Myocyte (in vitro differentiated cells): Measurements from ENCODE around the gene ATG10. TPM values are rescaled to one million over a fixed set of nuclear protein-coding genes. Genes with fewer than 3 reads are reported as not detected.
"Not testable (repeated sequence)": the region's sequence is repeated elsewhere in the genome, so short reads cannot be mapped to it uniquely, and the experiment has no call there.

Source experiments
- DNase-seq: peaks from one replicate; pipeline ENCODE4 v3.0.0-alpha.2; 2012; ENCODE audit warnings: low read depth
- total RNA-seq: library from RNA; depleted of rRNA; stranded (reverse); fragments of >200 nt; gene quantifications from 2 replicates; pipeline ENCODE4 v1.2.3, GENCODE V29; 2014

Gene ATG10
- total RNA-seq, 1 donor from 2014 or later: 10.7 TPM

DNA sequence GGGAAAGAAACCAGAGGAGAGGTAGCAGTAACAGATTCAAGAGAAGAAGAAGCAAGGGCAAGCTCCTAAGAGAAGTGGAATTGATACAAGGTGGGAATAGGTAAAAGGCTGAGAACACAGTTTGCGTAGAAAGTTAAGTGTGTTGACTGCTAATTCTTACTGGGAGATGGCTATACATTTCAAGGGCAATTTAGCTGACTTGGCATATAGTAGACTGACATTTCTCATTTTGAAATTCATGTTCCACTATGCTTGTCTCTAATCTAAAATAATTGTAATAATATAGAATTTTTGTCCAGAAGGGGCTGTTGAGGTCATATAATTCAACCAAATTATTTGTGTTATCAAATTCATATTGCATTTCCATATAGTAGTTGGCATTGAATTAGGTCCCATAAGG is 144.0 kb downstream of the ATG10 start:
- DNase-seq: no peak

DNA sequence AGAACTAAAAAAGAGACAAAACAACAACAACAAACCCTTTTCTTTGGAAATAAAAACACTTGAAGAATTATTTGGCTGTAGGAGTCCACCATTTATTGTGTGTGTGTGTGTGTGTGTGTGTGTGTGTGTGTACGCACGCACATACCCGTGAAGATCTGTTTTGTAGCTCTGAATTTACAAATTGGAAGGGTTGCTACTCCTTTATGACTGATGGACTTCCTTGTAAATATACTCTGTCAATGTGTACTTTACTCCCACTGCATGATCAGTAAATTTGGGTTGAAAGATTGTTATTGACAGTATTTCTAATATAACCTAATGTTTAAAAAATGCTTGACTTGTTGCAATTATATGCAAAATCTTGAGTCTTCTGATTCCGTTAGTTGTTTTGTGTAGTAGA is 148.1 kb downstream of the ATG10 start:
- DNase-seq: no peak

DNA sequence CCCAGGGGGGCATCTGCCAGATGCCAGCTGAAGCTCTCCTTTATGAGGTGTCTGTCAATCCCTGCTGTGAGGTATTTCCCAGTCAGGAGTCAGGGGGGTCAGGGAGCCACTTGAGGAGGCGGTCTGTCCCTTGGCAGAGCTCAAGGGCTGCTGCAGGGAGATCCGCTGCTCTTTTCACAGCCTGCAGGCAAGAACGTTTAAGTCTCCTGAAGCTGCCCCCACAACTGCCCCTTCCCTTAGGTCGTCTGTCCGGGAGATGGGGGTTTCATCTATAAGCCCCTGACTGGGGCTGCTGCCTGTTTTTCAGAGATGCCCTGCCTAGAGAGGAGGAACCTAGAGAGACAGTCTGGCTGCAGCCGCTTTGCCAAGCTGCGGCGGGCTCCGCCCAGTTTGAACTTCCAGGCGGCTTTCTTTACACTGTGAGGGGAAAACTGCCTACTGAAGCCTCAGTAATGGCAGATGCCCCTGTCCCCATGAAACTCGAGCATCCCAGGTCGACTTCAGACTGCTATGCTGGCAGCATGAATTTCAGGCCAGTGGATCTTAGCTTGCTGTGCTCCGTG is 158.0 kb downstream of the ATG10 start:
- no peak for DNase-seq

DNA sequence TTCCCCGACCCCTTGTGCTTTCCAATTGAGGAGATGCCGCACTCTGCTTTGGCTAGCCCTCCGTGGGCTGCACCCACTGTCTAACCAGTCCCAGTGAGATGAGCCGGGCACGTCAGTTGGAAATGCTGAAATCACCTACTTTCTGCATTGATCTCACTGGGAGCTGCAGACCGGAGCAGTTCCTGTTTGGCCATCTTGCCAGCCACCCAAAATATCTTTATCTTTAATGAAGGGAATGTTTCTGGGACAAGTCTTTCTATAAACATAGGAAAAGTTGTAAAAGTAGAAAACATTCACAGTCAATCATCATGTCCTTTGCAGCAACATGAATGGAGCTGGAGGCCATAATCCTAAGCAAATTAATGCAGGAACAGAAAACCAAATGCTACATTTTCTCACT is 158.8 kb downstream of the ATG10 start:
- DNase-seq: no peak

DNA sequence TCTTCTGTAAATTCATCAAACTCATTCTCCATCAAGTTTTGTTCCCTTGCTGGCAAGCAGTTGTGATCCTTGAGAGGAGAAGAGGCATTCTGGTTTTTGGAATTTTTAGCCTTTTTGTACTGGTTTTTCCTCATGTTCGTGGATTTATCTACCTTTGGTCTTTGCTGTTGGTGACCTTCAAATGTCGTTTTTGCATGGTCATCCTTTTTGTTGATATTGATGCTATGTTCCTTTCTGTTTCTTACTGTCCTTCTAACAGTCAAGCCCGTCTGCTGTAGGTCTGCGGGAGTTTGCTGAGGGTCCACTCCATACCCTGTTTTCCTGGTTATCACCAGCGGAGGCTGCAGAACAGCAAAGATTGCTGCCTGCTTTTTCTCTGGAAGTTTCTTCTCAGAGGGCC is 165.4 kb downstream of the ATG10 start:
- DNase-seq: no peak

DNA sequence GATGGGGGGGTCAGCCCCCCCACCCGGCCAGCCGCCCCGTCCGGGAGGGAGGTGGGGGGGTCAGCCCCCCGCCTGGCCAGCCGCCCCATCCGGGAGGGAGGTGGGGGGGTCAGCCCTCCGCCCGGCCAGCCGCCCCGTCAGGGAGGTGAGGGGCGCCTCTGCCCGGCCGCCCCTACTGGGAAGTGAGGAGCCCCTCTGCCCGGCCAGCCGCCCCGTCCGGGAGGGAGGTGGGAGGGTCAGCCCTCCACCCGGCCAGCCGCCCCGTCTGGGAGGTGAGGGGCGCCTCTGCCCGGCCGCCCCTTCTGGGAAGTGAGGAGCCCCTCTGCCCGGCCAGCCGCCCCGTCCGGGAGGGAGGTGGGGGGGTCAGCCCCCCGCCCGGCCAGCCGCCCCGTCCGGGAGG is 168.0 kb downstream of the ATG10 start:
- not testable (repeated sequence) for DNase-seq

DNA sequence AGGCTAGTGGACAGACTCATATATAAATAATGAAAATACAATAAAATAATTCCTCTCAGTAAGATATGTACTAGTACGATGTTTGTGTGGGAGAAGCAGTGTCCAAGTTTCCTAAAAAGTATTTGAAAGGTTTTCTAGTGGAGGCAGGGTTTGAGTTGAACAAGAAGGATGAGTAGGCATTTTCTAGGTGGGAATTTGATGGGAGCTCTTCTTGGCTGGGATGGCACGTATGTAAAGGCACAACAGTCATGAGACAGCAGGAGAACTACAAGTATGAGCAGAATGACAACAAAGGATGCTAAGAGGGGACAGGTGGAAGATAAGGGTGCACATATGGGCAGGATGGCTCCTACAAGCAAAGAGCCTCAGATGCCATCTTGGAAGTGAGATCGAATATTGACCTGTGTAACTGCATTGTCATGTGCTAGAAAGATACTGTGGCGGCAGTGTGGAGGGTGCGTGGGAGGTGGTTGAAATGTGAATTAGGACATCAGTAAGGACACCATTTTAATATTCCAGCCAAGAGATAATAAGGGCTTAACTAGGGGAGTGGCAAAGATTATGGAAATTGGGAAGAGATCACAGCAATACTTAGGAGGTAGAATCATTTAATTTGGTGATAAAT is 170.5 kb downstream of the ATG10 start:
- DNase-seq: no peak

DNA sequence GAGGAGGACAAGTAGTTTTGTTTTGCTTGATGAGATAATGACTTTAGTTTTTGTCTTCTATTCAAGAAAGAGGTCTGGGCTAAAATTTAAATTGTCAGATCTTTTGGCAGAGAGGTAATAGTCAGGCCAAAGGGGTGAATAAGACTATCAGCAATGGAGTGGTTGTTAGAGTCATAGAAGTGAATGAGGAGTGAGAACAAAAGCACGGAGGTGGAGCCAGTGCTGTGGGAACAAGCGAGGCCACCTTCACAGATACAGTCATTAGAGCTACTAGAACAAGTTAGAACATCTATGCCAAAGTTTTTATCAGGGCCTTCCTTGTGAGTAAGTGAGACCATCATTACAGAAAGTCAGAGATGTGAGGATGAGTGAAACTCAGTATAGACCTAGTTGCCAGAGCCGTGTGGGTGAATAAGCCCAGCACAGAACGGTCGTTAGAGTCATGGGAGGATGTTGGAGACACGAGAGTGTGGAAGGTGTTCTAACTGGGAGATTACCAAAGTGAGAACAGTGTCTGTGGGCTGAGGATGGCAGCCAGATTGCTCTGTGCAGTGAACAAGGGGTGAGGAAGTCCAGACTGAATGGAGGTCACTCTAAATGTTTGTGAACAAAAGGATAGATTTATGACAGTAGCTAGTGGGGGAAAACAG is 171.2 kb downstream of the ATG10 start:
- DNase-seq: no peak

DNA sequence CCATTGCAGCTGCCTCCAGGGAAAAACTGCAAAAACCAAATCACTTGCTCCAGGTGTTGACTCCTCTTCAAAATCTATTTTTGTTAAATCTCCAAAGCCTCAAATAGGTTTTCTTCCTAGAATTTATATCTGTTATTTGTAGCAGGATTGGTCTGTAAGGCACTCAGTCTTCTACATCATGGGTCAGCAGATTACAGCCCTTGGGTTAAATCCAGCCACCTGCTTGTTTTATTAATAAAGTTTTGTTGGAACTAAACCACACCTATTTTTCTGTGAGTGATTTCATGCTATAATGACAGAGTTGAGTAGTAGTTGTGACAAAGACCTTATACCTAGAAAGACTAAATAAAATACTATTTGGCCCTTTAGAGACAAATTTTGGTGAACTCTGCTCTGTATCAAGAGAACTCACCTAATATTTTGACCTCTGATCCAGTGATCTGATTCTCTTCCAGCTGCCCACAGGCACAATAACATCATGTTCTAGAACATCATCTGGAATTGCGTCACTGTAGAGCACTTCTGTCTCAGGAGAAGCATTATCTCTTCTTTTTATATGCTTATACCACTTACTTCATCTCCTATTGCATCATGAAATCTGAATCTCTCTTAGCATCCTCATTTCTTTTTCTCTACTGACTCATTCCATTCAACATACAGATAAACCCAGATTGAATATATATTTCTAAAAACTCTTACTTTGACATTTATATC is 176.2 kb downstream of the ATG10 start:
- DNase-seq: peak; percentile 47

DNA sequence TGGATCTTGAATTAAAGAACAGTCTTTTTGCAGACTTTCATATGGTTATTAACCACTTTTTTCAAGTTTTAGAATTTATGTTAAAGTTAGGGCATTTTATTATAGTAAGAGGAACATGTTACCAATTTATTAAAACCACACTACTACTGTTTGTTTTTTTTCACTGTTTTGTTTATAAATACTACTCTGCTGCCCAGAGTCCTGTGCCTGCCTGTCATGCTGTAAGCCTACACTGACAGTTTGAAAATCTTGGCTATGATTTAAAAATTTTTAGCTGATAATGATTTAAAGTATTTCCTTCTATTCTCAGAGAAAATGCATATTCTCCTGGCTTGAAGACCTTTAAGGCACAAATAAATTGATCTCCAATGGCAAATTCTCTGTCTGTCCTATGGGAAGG is 177.6 kb downstream of the ATG10 start:
- DNase-seq: no peak

DNA sequence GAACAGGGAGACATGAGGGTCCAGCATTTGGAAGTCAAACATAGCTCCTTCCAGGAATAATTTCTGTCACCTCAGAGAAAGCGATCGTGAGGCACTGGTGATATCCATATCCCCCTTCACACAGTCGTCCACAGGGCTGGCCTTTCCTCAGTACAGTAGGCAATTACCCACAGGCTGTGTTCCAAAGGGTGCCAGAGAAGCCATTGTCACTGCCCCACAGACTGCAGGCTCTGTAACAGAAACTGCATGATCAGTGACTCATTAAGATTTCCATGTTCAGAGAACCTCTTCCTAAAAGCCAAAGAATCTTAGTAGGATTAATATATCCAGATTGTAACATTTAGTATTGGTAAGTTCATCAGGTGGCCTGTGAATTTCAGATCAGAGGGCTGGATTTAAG is 178.7 kb downstream of the ATG10 start:
- peak; percentile 38 for DNase-seq

DNA sequence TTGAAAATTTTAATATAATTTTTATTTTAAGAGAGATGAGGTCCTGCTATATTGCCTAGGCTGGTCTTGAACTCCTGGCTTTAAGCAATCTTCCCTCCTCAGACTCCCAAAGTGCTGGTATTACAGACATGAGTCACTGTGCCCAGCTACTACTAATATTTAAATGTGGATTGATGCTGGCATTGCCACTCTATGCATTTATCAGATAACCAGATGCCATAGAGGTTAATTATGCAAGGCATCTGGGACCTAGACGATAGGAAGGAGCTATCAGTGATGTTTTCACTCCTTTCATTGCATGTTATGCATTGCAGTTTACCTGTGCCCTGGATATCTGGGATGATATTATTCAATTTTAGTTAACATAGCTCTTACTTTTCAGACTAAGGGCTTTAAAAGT is 179.4 kb downstream of the ATG10 start:
- no peak for DNase-seq

DNA sequence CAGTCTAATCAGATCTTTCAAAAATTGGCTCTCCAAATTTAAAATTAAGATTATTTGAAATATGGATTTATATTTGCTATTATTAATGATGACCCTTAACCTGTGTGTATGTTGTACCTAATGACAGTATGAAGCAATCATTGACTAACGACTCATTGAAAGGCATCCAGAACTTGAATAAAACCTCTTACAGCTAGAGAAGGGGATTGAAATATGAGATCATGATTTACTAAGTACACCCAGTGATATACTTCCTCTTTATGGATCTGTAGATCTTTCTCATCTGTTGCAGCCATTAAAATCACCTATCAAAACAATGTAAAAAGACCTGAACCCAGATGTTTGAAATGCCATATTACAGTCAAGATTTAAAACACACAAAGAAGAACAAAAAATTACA is 179.8 kb downstream of the ATG10 start:
- no peak for DNase-seq

DNA sequence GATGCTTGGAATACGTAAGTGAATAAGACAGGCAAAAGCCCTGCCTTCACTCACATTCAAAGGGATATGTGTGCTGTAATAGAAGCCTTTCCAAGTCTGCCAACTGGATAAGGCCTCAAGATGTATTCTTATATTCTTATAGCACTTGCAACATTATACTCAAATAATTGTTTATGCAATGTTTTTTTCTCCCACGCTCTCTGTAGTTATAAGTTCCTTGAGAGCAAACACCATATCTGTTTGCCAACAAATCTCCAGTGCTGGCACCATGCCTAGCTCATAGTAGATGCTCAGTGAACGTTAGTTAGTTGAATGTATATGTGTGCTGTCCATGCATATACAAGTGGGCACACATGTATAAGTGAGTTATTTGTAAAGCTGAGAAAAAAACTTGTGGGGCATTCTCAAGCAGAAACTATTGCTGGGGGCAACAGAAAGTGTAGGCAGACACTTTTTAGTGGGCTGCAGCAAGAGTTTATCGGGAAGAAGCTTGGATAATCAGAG is 181.2 kb downstream of the ATG10 start:
- DNase-seq: no peak

DNA sequence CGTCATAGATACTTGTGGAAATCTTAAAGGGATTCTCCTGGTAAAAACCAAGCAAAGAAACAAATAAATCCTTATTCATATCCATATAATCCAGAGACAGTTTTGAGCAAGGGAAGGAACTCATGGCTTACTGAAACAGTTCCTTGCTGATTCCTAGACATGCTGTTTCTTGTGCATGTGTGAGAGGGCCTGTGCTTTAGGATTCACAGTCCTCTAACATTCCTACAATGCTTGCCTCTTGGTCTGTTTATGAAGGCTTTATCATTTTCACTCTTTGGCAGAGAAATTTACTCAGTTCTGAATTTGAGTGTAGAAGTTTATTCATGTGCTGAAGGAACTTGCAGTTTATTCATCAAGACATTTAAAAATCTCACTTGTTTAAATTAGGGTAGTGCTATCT is 183.0 kb downstream of the ATG10 start:
- no peak for DNase-seq

DNA sequence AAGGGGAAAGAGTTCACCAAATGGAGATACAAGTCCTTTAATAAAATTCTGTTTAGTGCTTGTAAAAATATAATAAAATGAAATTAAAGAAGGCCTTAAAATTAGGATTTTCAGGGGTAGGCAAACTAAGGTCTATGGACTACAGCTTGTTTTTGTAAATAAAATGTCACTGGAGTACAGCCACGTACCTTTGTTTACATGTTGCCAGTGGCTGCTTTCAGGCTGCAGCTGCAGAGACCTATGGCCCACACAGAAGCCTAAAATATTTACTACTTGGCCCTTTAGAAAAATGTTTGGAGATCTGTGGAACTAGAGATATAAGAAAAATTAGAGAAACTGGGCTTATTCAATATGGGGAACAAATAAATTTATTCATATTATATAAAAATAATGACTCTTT is 183.5 kb downstream of the ATG10 start:
- DNase-seq: no peak

DNA sequence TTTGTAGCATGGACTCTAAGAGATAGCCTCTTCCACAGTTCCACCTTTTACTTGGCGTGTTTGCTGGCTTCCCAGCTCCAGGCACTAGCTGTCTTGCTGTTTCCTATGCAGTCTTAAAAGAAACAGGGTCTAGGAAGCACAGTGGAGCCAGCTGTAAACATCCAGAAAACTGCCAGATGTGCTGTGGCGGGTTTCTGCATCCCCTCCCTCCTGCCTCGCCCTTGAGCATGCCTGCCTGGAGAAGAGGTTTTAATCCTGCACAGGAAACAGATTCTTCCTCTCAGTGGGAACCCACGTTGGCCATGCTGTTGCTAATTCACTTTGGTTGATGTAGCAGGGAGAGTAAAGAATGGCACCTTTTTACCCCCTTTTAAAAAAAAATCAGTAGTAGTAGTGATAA is 185.1 kb downstream of the ATG10 start:
- DNase-seq: no peak

DNA sequence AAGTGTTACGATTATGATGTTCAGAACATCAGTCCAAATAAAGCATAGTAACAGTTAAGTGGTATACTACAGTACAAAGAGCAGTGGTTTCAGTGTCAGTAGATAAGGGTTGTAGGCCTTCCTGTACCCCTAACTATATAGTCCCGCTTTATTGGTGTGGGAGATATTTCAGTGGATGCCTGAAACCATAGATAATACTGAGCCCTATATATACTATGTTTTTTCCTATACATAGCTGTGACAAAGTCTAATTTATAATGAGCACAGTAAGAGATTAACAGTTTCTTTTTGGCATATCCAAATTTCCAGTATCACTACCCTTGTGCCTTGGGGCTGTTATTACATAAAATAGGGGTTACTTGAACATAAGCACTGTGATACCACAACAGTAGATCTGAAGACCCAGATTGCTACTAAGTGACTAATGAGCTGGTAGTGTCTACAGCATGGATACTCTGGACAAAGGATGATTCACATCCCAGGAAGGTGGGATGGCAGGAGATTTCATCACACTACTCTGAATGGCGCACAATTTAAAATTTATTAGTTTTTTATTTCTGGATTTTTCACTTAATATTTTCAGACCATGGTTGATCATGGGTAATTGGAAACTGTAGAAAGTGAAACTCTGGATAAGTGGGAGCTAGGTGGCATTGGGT is 187.1 kb downstream of the ATG10 start:
- peak; percentile 61 for DNase-seq

DNA sequence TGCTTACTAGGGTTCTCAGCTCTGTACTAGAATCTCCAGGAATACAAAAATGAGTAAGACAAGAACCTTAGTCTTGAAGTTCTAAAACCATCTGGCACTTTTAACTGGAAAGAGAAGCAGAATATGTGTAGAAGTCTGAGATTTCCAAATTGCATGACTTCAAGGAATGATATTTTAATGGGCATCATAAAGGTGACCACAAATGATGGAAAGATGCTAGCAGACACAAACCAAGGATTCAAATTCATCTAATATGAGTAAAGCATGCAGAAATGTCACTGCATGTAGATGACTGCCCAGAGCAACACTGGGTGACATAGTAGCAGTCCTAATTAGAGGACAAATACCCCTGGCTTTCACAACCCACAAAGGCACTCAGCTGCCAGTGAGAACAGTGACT is 189.1 kb downstream of the ATG10 start:
- no peak for DNase-seq

DNA sequence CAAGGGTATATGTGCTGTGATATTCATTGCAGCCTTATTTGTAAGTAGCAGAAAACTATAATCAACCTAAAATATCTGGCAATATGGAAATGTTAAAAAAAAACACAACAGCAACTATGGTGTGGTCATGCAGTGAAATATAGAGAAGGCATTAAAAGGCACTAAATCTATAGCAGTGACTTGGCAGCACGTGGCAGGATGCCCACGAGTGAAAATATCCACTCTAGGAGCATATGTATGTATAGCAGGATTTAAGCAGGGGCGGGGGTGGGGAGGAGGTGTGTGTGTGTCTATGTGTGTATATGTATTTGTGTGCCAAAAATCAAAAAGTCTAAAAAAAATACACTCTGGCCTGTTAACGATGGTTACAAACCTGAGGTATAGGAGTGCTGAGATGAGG is 190.8 kb downstream of the ATG10 start:
- no peak for DNase-seq

DNA sequence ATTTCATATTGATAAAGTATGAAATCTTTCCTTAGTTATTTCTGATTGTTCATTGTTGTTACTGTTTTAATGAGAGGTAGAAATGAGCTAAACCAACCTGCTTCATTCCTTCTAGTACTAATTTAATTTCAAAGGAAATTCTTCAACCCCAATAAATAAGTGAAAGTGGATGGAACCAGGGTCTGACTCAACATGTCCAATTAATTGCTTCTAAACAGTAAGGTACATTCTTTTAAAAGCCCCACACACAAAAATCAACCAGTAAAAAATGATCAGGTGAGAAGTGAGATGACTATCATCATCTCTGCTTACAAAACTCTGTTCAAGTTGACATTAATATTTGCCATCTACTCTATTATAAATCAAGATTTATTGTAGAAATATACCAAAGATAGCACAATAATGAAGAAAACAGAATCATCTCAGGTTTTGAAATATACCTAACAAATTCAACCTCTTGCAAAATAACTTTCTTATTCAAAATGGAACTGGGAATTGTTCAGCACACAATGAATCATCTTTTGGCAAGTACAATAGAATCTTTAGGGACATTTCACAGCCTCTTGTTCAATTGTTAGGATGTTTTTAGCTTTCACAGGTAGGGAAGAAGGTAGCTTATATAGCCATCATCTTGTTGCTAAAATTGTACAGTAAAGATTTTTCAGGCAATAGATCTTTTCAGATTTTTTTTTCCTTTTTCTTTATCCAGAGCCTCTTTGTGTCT is 191.8 kb downstream of the ATG10 start:
- no peak for DNase-seq
